Measurements from ENCODE around the gene SPEG. TPM values are rescaled to one million over a fixed set of nuclear protein-coding genes. Genes with fewer than 3 reads are reported as not detected.

SPEG gene
- total RNA-seq, 3 donors from 2014 or later = 0.32 to 36.6 (median 21.0) TPM

DNA sequence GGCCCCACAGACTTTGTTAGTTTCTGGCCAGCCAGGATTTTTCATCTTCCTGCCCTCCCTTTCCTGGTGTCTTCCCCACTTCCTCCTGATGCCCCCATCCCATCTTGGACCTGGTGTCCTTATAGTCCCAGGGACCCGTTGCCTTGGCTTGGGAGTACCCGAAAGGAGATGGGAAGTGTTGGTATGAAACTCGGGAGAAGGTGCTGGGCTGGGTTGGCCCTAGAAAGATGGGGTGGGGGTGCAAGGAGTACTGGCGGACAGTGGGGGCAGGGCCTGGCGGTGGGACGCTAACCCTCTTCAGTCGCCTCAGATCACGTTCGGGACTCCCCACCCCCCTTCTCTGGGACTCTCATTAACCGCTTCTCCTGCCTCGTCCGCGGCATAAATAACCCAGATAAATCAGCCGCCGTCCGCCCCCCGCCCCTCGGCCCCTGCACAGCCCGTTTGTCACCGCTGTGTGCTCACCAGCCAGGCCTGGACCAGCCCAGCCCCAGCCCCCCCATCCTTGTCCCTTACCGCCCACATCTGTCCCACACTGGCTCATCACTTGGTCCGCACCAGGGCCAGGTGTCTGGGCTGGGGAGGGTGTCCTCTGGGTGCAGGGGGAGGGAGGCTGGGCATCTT lies 76.0 kb downstream of the SPEG start:
- Histone ChIP-seq H3K9me3 (no peaks in the 10 kb centered on the region), H3K4me3 (peak overlapping the region in 2 of 3 donors; percentile 24 to 57), H3K27ac (no peak overlapping the region), H3K36me3 (peaks cover 10% of the 10 kb centered on the region), H3K27me3 (peaks cover 0 to 20% of the 10 kb centered on the region in 2 donors), H3K4me1 (no peaks in the 10 kb centered on the region)
- TF ChIP-seq POLR2AphosphoS5 (IDR thresholded peaks at IDR 0.05) (no peak), CTCF (IDR thresholded peaks at IDR 0.05) (no peak), POLR2A (IDR thresholded peaks at IDR 0.05) (no peak)
- DNase-seq (ENCODE audit: low spot score in 2 of 2) = no peak
- intact Hi-C loops (cut with DNase I; ENCODE audit: low total_unique reads) = no loop called here

- no peak for DNase-seq (ENCODE audit: low spot score in 2 of 2)
- TF ChIP-seq POLR2A (IDR thresholded peaks at IDR 0.05) (no peak), CTCF (IDR thresholded peaks at IDR 0.05) (no peak), POLR2AphosphoS5 (IDR thresholded peaks at IDR 0.05) (no peak)
- Histone ChIP-seq H3K27ac (no peak overlapping the region), H3K4me1 (no peaks in the 10 kb centered on the region), H3K27me3 (peaks cover 0 to 20% of the 10 kb centered on the region in 2 donors), H3K4me3 (no peak overlapping the region), H3K36me3 (no peaks in the 10 kb centered on the region), H3K9me3 (no peaks in the 10 kb centered on the region)
- intact Hi-C loops (cut with DNase I; ENCODE audit: low total_unique reads) = no loop called here
Measured at GRCh38 chr2:219511547-219512325, 77.1 kb downstream of the SPEG start.

GRCh38 chr2:219512524-219513216 lies 78.0 kb downstream of the SPEG start:
- H3K4me1 ChIP-seq = no peaks in the 10 kb centered on the region
- H3K36me3 ChIP-seq = no peaks in the 10 kb centered on the region
- TF ChIP-seq CTCF (IDR thresholded peaks at IDR 0.05) (no peak), POLR2A (IDR thresholded peaks at IDR 0.05) (no peak), POLR2AphosphoS5 (IDR thresholded peaks at IDR 0.05) (no peak)
- H3K9me3 ChIP-seq = no peaks in the 10 kb centered on the region
- peaks cover 0 to 25% of the 10 kb centered on the region in 2 donors for H3K27me3 ChIP-seq
- intact Hi-C loops (cut with DNase I; ENCODE audit: low total_unique reads) = no loop called here
- H3K4me3 ChIP-seq = no peak overlapping the region
- no peak for DNase-seq (ENCODE audit: low spot score in 2 of 2)
- H3K27ac ChIP-seq = no peak overlapping the region

GRCh38 chr2:219513787-219514186 lies 79.1 kb downstream of the SPEG start:
- no peaks in the 10 kb centered on the region for H3K36me3 ChIP-seq
- intact Hi-C loops (cut with DNase I; ENCODE audit: low total_unique reads) = no loop called here
- H3K27me3 ChIP-seq = peaks cover 0 to 25% of the 10 kb centered on the region in 2 donors
- no peaks in the 10 kb centered on the region for H3K4me1 ChIP-seq
- no peak for DNase-seq (ENCODE audit: low spot score in 2 of 2)
- TF ChIP-seq POLR2A (IDR thresholded peaks at IDR 0.05) = no peak
- no peak overlapping the region for H3K4me3 ChIP-seq
- no peaks in the 10 kb centered on the region for H3K9me3 ChIP-seq
- H3K27ac ChIP-seq = no peak overlapping the region

- Histone ChIP-seq H3K4me3 (no peak within 1 kb of the TSS), H3K27me3 (peaks cover 0 to 21% of the 10 kb centered on the region in 2 donors), H3K27ac (no peak within 1 kb of the TSS), H3K4me1 (no peaks in the 10 kb centered on the region), H3K36me3 (no peaks in the 10 kb centered on the region), H3K9me3 (no peaks in the 10 kb centered on the region)
- no peak for DNase-seq (ENCODE audit: low spot score in 2 of 2)
- intact Hi-C loops (cut with DNase I; ENCODE audit: low total_unique reads) = no loop called here
- no peak for TF ChIP-seq POLR2A (IDR thresholded peaks at IDR 0.05)
- TF ChIP-seq CTCF (IDR thresholded peaks at IDR 0.05) = no peak
- no peak for TF ChIP-seq POLR2AphosphoS5 (IDR thresholded peaks at IDR 0.05)
Measured at GRCh38 chr2:219514196-219514761, 79.6 kb downstream of the SPEG start, which contains the start of gene ASIC4. ASIC4 (plus strand) TSS chr2:219514482; CDS start chr2:219514725, 243 bp downstream.
